Activated CD4-positive, alpha-beta T cell treated with anti-CD3 and anti-CD28 coated beads, Interleukin-2, amount 10 ng/mL, durations not matched to agents 7 days and 5 days (primary cell): ENCODE data around the gene MCOLN3. TPM values are rescaled to one million over a fixed set of nuclear protein-coding genes. Genes with fewer than 3 reads are reported as not detected.

Experiments
- CTCF ChIA-PET: fragments of 350-600 bp; sonication (Branson Sonifier 250); formaldehyde crosslinking; loops from one replicate; lab custom pipeline; 2021; ENCODE audit warnings: antibody characterized with exemption; lab: Charles Lee
- POLR2A ChIA-PET: fragments of 350-600 bp; sonication (Branson Sonifier 250); formaldehyde crosslinking; loops from one replicate; lab custom pipeline; 2021; ENCODE audit warnings: antibody characterized with exemption; lab: Charles Lee
- DNase-seq: peaks from one replicate; pipeline ENCODE4 v3.0.0-alpha.2; 2020
- H3K27ac Mint-ChIP-seq: one replicate; pipeline ENCODE4 v1.8.0; 2021; ENCODE audit warnings: mild to moderate bottlenecking, moderate library complexity, mixed read lengths
- H3K27me3 Mint-ChIP-seq: one replicate; pipeline ENCODE4 v1.8.0; 2021; ENCODE audit warnings: mixed read lengths
- H3K36me3 Mint-ChIP-seq: one replicate; pipeline ENCODE4 v1.8.0; 2021; ENCODE audit warnings: low read depth, mixed read lengths
- H3K4me1 Mint-ChIP-seq: one replicate; pipeline ENCODE4 v1.8.0; 2021; ENCODE audit warnings: mixed read lengths
- H3K4me3 Mint-ChIP-seq: one replicate; pipeline ENCODE4 v1.8.0; 2021; ENCODE audit warnings: mild to moderate bottlenecking, moderate library complexity, mixed read lengths
- H3K9me3 Mint-ChIP-seq: one replicate; pipeline ENCODE4 v1.8.0; 2021; ENCODE audit warnings: mixed read lengths
- total RNA-seq, 2 experiments: library from RNA; stranded (reverse); gene quantifications; one replicate each; pipeline ENCODE4 v1.2.3, GENCODE V29; 2021

MCOLN3 gene
- total RNA-seq, 2 experiments from 2014 or later: 3.1 to 3.5 TPM

DNA sequence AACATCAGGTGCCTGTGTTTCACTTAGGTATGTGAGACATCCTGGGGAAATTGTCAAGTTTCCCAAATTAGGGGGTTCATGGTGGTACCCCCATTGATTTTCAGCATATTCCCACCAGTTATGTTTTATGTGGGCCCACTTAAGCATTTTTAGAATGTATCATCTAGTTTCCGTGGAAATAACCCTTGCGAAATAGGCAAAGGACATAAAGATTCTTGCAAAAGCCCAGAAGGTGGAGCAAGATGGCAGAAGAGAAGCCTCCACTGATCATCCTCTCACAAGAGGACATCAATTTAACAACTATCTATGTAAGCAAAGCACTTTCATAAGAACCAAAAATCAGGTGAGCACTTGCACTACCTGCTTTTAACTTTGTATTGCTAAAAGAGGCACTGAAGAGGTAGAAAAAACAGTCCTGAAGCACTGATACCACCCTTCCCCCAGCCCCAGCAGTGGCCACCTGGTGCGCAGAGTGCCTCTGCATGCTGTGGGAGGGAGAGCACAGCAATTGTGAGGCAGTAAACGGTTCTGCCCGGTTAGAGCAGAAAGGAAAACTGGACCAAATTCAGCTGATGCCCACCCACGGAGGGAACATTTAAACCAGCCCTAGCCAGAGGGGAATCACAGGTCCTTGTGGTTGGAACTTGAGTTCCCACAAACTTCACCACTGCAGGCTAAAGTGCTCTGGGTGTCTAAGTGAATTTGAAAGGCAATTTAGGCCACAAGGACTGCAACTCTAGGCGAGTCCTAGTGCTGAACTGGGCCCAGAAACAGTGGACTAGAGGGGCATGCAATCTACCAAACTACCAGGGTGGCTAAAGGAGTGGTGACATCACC lies 74.6 kb downstream of the MCOLN3 start:
- no peak overlapping the region for H3K4me3 Mint-ChIP-seq
- H3K4me1 Mint-ChIP-seq: peaks cover 60% of the 10 kb centered on the region
- H3K36me3 Mint-ChIP-seq: peaks cover 34% of the 10 kb centered on the region
- no peak for DNase-seq
- POLR2A ChIA-PET: no interaction called here
- peak overlapping the region; percentile 93 for H3K27ac Mint-ChIP-seq
- CTCF ChIA-PET: interaction anchor here (1.0 to 2.2 kb wide), 5 partner anchors 17 to 285 kb away, joined by 3 to 7 read pairs (median 4); no protein-coding TSS in a partner anchor
- peaks cover 2% of the 10 kb centered on the region for H3K27me3 Mint-ChIP-seq
- peaks cover 6% of the 10 kb centered on the region for H3K9me3 Mint-ChIP-seq

- CTCF ChIA-PET: interaction anchor here (0.8 to 2.2 kb wide), 8 partner anchors 11 to 286 kb away, joined by 3 to 7 read pairs (median 3); no protein-coding TSS in a partner anchor
- Mint-ChIP-seq H3K4me1 (peaks cover 56% of the 10 kb centered on the region), H3K9me3 (peaks cover 6% of the 10 kb centered on the region), H3K4me3 (peak overlapping the region; percentile 56), H3K36me3 (peaks cover 30% of the 10 kb centered on the region), H3K27me3 (no peaks in the 10 kb centered on the region), H3K27ac (peak overlapping the region; percentile 93)
- POLR2A ChIA-PET: no interaction called here
- no peak for DNase-seq
Measured at GRCh38 chr1:84972377-84972987, 75.8 kb downstream of the MCOLN3 start.

DNA sequence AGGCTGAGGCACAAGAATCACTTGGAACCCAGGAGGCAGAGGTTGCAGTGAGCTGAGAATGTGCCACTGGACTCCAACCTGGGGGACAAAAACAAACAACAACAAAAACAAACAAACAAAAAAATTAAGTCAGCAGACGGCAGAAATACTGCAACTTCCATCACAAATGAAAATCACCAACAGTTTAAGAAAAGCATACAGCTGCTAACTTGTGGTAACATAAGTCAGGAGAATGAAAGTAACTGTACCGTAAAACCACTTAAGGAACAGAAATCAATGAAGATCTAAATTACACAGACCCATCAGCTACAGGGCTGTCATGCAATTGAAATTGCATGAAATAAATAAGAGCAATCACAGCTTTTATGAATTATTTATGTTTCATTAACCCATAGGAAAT lies 76.3 kb downstream of the MCOLN3 start:
- Mint-ChIP-seq H3K9me3 (peaks cover 4% of the 10 kb centered on the region), H3K27me3 (no peaks in the 10 kb centered on the region), H3K27ac (peak overlapping the region; percentile 93), H3K36me3 (peaks cover 29% of the 10 kb centered on the region), H3K4me1 (peaks cover 56% of the 10 kb centered on the region), H3K4me3 (peak overlapping the region; percentile 56)
- ChIA-PET POLR2A (no interaction called here), CTCF (interaction anchor here (0.8 to 2.2 kb wide), 8 partner anchors 11 to 288 kb away, joined by 3 to 7 read pairs (median 4); partner anchors contain the start of gene C1orf52)
- no peak for DNase-seq

DNA sequence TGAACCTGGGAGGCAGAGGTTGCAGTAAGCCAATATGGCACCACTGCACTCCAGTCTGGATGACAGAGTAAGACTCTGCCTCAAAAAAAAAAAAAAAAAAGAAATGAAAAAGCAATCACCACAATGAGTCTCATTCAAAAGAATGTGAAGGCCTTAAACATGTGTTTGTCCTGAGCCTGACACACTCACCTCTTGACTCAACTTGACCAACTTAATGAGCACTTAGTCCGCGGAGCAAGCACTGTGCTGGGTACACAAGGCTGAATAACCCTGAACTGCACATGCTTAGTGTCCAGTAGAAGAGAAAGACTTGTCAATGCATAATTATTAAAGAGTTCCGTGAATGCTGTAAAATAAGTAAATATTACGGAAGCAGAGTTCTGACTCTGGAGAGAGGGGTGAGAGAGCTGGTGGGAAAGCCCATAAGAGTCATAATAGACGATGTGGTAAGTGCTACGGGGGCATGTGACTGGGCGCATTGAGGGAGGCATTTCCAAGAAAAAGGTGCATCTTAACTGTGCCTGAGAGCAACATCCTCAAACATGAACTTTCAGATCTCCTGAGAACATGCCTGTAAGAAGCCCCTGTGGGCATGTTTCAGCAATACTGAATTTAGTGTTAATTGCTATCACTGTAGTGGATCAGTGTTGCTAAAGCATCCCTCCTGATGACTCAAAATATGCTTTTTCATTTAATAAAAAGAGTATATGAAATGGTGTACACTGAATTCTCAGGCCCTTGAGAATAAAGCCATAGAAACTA lies 78.6 kb downstream of the MCOLN3 start:
- ChIA-PET POLR2A (no interaction called here), CTCF (interaction anchor here (1.0 kb wide), 1 partner anchor 11 kb away, joined by 3 read pairs; no protein-coding TSS in a partner anchor)
- Mint-ChIP-seq H3K27ac (peak overlapping the region; percentile 33), H3K4me3 (no peak overlapping the region), H3K36me3 (peaks cover 23% of the 10 kb centered on the region), H3K4me1 (peaks cover 46% of the 10 kb centered on the region), H3K27me3 (no peaks in the 10 kb centered on the region), H3K9me3 (peaks cover 4% of the 10 kb centered on the region)
- DNase-seq: no peak

DNA sequence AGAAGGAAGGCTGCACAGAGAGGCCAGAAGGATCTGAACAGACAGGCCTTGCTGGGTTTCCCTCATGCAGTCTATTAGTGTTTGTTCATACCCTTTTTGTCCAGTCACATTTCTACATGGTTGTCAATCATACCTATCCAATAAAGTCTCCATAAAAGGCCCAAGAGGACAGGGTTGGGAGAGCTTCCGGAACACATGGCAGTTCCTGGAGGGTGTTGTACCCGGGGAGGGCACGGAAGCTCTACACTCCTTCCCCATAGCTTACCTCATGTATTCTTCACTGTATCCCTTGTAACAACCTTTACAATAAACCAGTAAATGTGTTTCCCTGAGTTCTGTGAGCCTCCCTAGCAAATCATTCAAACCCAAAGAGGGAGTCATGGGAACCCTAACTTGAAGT lies 79.4 kb downstream of the MCOLN3 start:
- peaks cover 23% of the 10 kb centered on the region for H3K36me3 Mint-ChIP-seq
- peaks cover 40% of the 10 kb centered on the region for H3K4me1 Mint-ChIP-seq
- ChIA-PET CTCF (interaction anchor here (1.0 kb wide), 1 partner anchor 11 kb away, joined by 3 read pairs; no protein-coding TSS in a partner anchor), POLR2A (no interaction called here)
- H3K9me3 Mint-ChIP-seq: peaks cover 4% of the 10 kb centered on the region
- H3K4me3 Mint-ChIP-seq: no peak overlapping the region
- no peaks in the 10 kb centered on the region for H3K27me3 Mint-ChIP-seq
- no peak for DNase-seq
- no peak overlapping the region for H3K27ac Mint-ChIP-seq

DNA sequence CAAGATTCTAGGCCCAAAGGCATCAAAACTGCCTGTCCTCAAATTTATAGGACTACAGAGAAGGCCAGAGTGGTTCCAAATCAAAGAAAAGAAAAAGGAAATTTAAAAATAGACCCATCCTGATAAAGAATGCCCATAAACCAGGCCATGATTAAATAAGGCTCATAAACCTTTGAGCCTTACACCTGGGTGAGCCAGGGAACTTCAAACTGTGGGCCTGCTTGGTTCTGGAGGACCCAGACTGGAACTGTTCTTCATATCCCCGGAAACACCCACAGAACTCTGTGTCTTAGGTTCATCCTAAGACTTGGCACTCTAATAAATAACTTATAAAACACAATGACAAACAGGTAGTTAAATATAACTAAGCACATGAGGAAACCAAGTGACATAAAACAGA lies 80.2 kb downstream of the MCOLN3 start:
- Mint-ChIP-seq H3K27ac (no peak overlapping the region), H3K27me3 (no peaks in the 10 kb centered on the region), H3K4me3 (no peak overlapping the region), H3K4me1 (peaks cover 33% of the 10 kb centered on the region), H3K36me3 (peaks cover 25% of the 10 kb centered on the region), H3K9me3 (peaks cover 4% of the 10 kb centered on the region)
- DNase-seq: no peak
- ChIA-PET POLR2A (no interaction called here), CTCF (no interaction called here)

Other genes starting within 250 kb of the MCOLN3 start
- gene LPAR3, start 155.3 kb downstream of the MCOLN3 start, total RNA-seq: 1 to 10 TPM; 1.3 to 1.5 TPM
- gene MCOLN2, start 51.4 kb downstream of the MCOLN3 start, total RNA-seq: 10 to 100 TPM; 15.0 to 15.4 TPM
- gene SYDE2, start 152.5 kb upstream of the MCOLN3 start, total RNA-seq: 1 to 10 TPM; 1.6 to 1.8 TPM
- gene C1orf52, start 211.2 kb upstream of the MCOLN3 start, total RNA-seq: 10 to 100 TPM; 24.5 to 26.4 TPM
- 10 to 100 TPM; 26.3 to 29.9 TPM for gene BCL10, start 228.1 kb upstream of the MCOLN3 start, total RNA-seq